GM20000 (cell line): ENCODE data around the gene COL2A1.
"Not testable (repeated sequence)": the region's sequence is repeated elsewhere in the genome, so short reads cannot be mapped to it uniquely, and the experiment has no call there.

Source experiments
- DNase-seq: peaks from one replicate; pipeline ENCODE4 v3.0.0; 2012; ENCODE audit warnings: low spot score
- TF ChIP-seq, protein P1 (sequence below): IDR thresholded peaks from 2 replicates; pipeline ENCODE4 v1.5.1; 2012; ENCODE audit warnings: mild to moderate bottlenecking, control low read depth; ENCODE audit errors: extremely low read depth, missing control alignments

The COL2A1 gene

DNA sequence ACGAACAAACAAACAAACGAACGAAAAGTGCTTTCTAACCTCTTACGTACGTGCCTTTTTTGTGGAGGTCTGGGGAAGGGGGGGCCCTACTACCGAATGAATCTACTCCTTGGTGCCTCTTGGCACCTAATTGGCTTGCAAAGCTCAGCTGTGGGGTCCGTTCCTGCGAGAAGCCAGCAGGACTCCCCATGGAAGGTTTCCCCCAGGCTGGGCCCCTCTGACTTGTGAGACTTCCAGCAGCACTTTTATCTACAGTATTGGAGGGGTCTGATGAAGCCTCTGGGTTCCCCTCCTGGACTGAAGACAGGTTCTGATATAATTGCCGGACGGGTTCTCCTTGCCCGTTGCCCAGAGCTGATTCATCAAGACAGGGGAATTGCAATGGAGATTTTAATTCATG lies 42.1 kb downstream of the COL2A1 start:
- TF ChIP-seq, protein P1, sequence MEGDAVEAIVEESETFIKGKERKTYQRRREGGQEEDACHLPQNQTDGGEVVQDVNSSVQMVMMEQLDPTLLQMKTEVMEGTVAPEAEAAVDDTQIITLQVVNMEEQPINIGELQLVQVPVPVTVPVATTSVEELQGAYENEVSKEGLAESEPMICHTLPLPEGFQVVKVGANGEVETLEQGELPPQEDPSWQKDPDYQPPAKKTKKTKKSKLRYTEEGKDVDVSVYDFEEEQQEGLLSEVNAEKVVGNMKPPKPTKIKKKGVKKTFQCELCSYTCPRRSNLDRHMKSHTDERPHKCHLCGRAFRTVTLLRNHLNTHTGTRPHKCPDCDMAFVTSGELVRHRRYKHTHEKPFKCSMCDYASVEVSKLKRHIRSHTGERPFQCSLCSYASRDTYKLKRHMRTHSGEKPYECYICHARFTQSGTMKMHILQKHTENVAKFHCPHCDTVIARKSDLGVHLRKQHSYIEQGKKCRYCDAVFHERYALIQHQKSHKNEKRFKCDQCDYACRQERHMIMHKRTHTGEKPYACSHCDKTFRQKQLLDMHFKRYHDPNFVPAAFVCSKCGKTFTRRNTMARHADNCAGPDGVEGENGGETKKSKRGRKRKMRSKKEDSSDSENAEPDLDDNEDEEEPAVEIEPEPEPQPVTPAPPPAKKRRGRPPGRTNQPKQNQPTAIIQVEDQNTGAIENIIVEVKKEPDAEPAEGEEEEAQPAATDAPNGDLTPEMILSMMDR: no peak
- no peak for DNase-seq

DNA sequence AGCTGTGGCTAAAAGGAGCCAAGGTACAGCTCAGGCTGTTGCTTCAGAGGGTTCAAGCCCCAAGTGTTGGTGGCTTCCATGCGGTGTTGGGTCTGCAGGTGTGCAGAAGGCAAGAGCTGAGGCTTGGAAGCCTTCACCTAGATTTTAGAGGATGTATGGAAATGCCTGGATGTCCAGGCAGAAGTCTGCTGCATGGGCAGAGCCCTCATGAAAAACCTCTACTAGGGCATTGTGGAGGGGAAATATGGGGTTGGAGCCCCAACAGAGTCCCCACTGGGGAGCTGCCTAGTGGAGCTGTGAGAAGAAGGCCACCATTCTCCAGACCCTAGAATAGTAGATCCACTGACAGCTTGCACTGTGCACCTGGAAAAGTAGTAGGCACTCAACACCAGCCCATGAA lies 46.6 kb downstream of the COL2A1 start:
- not testable (repeated sequence) for DNase-seq

DNA sequence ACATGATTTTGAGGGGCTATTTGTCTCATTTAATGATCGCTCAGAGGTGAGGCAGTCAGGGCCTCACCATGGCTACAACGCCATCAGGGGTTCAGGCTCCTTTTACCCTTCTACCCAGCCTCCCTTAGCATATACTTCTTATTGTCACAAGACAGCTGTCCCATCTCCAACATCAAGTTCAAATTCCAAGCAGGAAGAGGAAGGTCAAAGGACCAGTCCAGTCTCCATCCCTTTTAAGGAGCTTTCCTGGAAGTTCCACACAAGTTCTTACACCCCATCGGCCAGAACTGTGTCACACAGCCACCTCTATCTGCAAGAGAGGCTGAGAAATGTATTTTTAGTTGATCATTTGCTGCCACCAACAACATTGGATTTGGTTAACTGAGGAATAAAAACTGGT lies 49.2 kb downstream of the COL2A1 start:
- no peak for DNase-seq
- TF ChIP-seq, protein P1: no peak

DNA sequence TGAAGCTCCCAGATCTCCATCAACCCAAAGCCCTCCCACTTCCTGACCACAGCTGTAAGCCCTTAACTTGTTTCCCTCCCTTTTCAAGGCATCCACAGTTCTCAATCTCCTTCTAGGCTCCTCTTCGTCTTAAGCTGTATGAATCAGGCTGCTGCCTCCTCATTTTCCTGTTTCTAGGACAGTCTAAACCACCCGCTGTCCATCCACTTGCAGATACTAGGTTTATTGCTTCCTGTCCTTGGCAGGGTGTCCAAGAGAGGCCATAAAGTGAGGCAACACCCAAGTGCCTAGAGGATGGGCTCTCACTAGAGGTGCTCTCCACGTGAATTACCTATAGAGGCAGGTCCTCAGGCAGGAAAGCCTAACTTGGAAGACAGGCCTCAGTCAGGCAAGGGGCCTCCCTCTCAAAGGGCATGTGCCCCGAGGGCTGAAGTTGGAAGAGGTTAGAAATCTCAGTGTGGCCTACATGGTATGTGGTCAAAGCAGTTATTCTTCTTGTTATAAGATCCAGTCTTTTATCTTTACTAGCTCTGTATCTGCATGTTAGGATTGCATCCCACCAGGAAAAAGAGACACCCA lies 49.7 kb downstream of the COL2A1 start:
- TF ChIP-seq, protein P1: no peak
- DNase-seq: no peak

DNA sequence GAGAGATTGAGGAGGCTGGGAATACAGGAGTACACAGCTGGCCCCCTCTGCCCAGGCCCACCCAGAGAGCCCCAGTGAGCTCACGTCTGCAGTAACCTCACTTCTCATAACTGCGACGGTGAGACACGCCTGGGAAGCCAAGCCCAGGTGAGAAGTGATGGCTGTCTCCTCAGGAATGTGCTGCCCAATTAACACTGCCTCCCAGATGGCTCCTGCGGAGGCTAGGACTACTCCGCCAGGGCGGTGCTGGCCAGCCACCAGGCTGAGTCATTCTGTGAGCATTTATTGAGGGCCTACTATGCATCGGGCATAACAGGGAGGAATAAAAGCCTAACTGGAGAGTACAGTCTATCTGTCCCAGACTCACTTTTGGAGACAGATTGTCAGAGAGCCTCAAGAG lies 50.2 kb downstream of the COL2A1 start:
- no peak for DNase-seq
- TF ChIP-seq, protein P1: no peak

DNA sequence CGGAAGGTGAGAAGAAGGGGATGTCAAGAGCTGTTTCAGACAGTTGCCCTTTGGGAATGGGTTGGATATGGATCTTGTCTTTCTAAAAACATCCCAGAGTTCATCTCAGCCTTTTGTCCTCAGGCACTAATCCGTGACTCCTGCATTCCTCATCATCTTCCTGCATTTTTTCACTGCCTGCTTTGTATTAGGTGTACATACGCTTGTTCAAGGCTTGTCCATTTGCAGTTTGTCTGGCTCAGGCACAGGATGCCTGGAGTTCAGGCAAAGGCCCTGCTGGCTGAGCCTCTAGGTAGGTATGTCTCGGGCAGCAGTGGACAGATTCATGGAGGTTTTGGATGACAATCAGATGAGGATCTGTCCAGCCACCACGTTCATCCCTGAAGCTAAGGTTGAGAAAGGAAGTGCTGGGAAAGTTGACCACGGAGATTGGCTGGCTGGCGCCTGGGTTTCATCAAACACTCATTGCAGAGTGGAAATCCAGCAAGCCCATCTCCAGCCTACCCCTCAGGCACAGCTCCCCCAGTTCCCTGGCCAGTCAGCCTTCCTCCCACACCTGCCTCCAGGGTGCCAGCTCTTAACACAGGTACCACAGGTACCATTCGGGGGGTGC lies 53.3 kb downstream of the COL2A1 start:
- DNase-seq: no peak

DNA sequence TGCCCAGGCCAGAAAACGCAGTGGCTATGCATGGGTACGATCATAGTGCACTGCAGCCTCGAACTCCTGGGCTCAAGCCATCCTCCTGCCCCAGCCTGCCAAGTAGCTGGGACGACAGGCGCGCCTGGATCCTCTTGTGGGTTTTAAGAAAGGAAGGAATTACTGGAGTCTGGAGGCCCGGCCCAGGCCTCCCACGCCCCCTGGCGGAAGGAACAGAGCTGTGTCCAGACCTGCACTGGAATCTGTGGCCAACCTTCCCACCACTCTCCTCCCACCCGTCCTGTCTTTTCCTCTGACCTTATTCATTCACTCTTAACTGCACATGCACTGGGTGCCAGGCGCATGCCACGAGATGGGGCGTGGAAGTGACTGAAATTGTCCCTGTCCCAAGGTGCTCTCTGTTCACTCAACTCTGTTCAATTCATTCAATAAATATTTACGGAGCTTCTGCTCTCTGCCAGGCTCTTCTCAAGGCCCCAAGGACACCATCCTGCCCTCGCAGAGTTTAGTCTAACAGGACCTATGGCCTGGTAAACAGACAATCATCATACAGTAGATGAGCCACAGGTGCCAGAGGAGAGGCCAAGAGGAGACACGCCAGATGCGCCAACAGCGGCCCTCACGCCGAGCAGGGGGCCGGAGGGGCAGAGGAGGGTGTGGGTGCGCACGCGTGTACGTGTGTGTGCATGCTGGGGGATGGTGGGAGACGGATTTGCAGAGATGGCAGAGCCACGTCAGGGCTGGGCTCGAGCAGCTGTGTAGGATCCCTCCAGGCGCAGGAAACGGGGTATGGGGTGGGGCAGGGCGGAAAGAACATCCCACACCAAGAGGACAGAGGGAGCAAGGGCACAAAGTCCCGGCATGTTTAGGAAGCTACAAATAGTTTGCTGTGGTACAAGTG lies 54.6 kb downstream of the COL2A1 start:
- peak; percentile 85 for DNase-seq
- TF ChIP-seq, protein P1: peak; percentile 62

More for the DNA sequence above, 53.3 kb downstream of the COL2A1 start:
- TF ChIP-seq, protein P1: no peak

DNA sequence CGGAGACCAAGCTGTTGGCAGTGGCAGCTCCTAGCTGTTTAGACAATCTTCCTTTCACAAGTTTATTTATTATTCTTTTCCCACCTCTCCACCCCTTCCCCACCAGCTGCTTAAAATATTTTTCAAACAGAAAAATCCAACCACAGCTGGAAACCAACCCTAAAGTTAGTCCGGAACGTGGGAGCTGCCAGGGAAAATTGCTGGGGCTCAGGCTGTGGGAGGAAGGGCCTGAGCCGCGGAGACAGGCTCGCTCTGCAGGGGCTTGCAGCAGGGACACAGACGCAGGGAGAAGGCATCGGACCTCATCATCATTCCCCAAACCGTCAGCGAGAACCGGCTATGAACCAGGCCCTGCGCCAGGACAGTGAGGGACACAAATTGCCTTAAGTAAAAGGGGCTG lies 56.9 kb downstream of the COL2A1 start:
- no peak for DNase-seq
- TF ChIP-seq, protein P1: no peak
